ENCODE results near the gene RNF223. TPM values are rescaled to one million over a fixed set of nuclear protein-coding genes. Genes with fewer than 3 reads are reported as not detected.

Gene RNF223
- total RNA-seq, 1 experiment from 2014 or later: not detected

GRCh38 chr1:1083416-1084371 is 9.6 kb upstream of the RNF223 start:
- Histone ChIP-seq H2AFZ (ENCODE audit: low read length) (no peak overlapping the region), H3K18ac (ENCODE audit: insufficient read length, low read depth, low read length) (no peak overlapping the region), H3K4me1 (ENCODE audit: insufficient read depth, low read length) (no peaks in the 10 kb centered on the region; the same call in 1 of the 2 replicates), H2AK5ac (ENCODE audit: insufficient read length, low read length) (no peak overlapping the region), H3K4me2 (ENCODE audit: insufficient read depth, insufficient read length, low read length) (no peak overlapping the region), H3K9ac (ENCODE audit: extremely low read depth, insufficient read length, low read length) (no peak overlapping the region), H3K27me3 (ENCODE audit: insufficient read depth, low read length) (no peaks in the 10 kb centered on the region), H3K27ac (ENCODE audit: insufficient read length, low read depth, low read length) (no peak overlapping the region), H2BK15ac (ENCODE audit: low read depth, low read length) (no peak overlapping the region), H4K20me1 (ENCODE audit: control insufficient read depth, insufficient read depth, insufficient read length) (no peaks in the 10 kb centered on the region), H3K9me3 (ENCODE audit: control insufficient read depth, low read depth, low read length) (no peaks in the 10 kb centered on the region), H3K23me2 (ENCODE audit: insufficient read length, low read depth, low read length, poor library complexity, severe bottlenecking) (peaks cover 6% of the 10 kb centered on the region), H3K23ac (ENCODE audit: insufficient read length, low read depth, low read length) (no peak overlapping the region), H4K8ac (replicated peaks; ENCODE audit: insufficient read length, low read depth, low read length) (no peak overlapping the region), H2BK12ac (ENCODE audit: insufficient read length, low read depth, low read length) (no peak overlapping the region), H3K56ac (ENCODE audit: insufficient read length, low read depth, low read length) (no peak overlapping the region), H3K4ac (ENCODE audit: low read depth, low read length) (no peak overlapping the region), H4K5ac (ENCODE audit: insufficient read length, low read depth, low read length) (no peak overlapping the region), H2BK5ac (ENCODE audit: insufficient read length, low read length) (no peak overlapping the region), H3T11ph (ENCODE audit: low read length) (no peak overlapping the region), H2BK20ac (ENCODE audit: low read depth, low read length, poor library complexity, severe bottlenecking) (no peak overlapping the region), H4K91ac (ENCODE audit: insufficient read length, low read depth, low read length) (no peak overlapping the region), H2BK120ac (ENCODE audit: low read depth, low read length, poor library complexity, severe bottlenecking) (no peak overlapping the region), H3K14ac (ENCODE audit: insufficient read depth, low read length) (no peak overlapping the region; the same call in 1 of the 2 replicates), H3K79me1 (ENCODE audit: insufficient read depth, low read depth, low read length, poor library complexity, severe bottlenecking) (no peaks in the 10 kb centered on the region), H3K79me2 (ENCODE audit: insufficient read depth, low read length) (no peaks in the 10 kb centered on the region)
- DNase-seq: no peak
- H3K4me3 Mint-ChIP-seq: no peak overlapping the region
- no CpG with 5 or more reads among the region's 43 CpGs for WGBS (ENCODE audit: extremely low coverage, insufficient read length, low lambda C conversion rate)
- H3K36me3 Mint-ChIP-seq (ENCODE audit: insufficient read depth in 1 of 3, low read depth in 3 of 3): peaks cover 0 to 12% (median 0%) of the 10 kb centered on the region in 3 experiments; a peak in 5 of 7 replicates
- H3K9me3 Mint-ChIP-seq: no peaks in the 10 kb centered on the region
- no peaks in the 10 kb centered on the region for H3K4me1 Mint-ChIP-seq
- peaks cover 5% of the 10 kb centered on the region; the same call in 1 of the 2 replicates for H3K27me3 Mint-ChIP-seq (ENCODE audit: low read depth)
- TF ChIP-seq CTCF (conservative IDR thresholded peaks at IDR 0.05): no peak
- H3K27ac Mint-ChIP-seq: peak overlapping the region in 2 of 3 experiments; percentile 68 to 85; a peak in 4 of 7 replicates
